ENCODE data around the gene KLK5. TPM values are rescaled to one million over a fixed set of nuclear protein-coding genes. Genes with fewer than 3 reads are reported as not detected.

The KLK5 gene
- total RNA-seq, 1 donor from 2014 or later: not detected

- TF ChIP-seq CTCF (IDR thresholded peaks at IDR 0.05; ENCODE audit: unreplicated experiment): no peak
- Mint-ChIP-seq H3K36me3 (ENCODE audit: low read depth, unreplicated experiment) (no peaks in the 10 kb centered on the region), H3K9me3 (ENCODE audit: unreplicated experiment) (no peaks in the 10 kb centered on the region), H3K27ac (ENCODE audit: unreplicated experiment) (no peak overlapping the region), H3K4me3 (ENCODE audit: unreplicated experiment) (peak overlapping the region; percentile 51), H3K4me1 (ENCODE audit: unreplicated experiment) (peaks cover 4% of the 10 kb centered on the region), H3K27me3 (ENCODE audit: unreplicated experiment) (peaks cover 12% of the 10 kb centered on the region)
- DNase-seq (ENCODE audit: low spot score): peak; percentile 85
These were observed 43.4 kb downstream of the KLK5 start for GRCh38 chr19:50909240-50910070.

GRCh38 chr19:50908336-50908735 is 44.5 kb downstream of the KLK5 start:
- no peak for DNase-seq (ENCODE audit: low spot score)
- peaks cover 12% of the 10 kb centered on the region for H3K27me3 Mint-ChIP-seq (ENCODE audit: unreplicated experiment)

GRCh38 chr19:50906217-50906616 is 46.6 kb downstream of the KLK5 start:
- DNase-seq (ENCODE audit: low spot score): peak; percentile 58
- peaks cover 7% of the 10 kb centered on the region for H3K27me3 Mint-ChIP-seq (ENCODE audit: unreplicated experiment)
- peaks cover 4% of the 10 kb centered on the region for H3K4me1 Mint-ChIP-seq (ENCODE audit: unreplicated experiment)
- H3K4me3 Mint-ChIP-seq (ENCODE audit: unreplicated experiment): no peak overlapping the region
- H3K9me3 Mint-ChIP-seq (ENCODE audit: unreplicated experiment): no peaks in the 10 kb centered on the region
- TF ChIP-seq CTCF (IDR thresholded peaks at IDR 0.05; ENCODE audit: unreplicated experiment): peak; percentile 63
- no peaks in the 10 kb centered on the region for H3K36me3 Mint-ChIP-seq (ENCODE audit: low read depth, unreplicated experiment)
- H3K27ac Mint-ChIP-seq (ENCODE audit: unreplicated experiment): no peak overlapping the region

More at GRCh38 chr19:50908336-50908735, 44.5 kb downstream of the KLK5 start:
- Mint-ChIP-seq H3K27ac (ENCODE audit: unreplicated experiment) (no peak overlapping the region), H3K4me1 (ENCODE audit: unreplicated experiment) (peaks cover 4% of the 10 kb centered on the region), H3K4me3 (ENCODE audit: unreplicated experiment) (no peak overlapping the region), H3K9me3 (ENCODE audit: unreplicated experiment) (no peaks in the 10 kb centered on the region), H3K36me3 (ENCODE audit: low read depth, unreplicated experiment) (no peaks in the 10 kb centered on the region)
- no peak for TF ChIP-seq CTCF (IDR thresholded peaks at IDR 0.05; ENCODE audit: unreplicated experiment)

GRCh38 chr19:50902640-50903039 is 50.2 kb downstream of the KLK5 start:
- Mint-ChIP-seq H3K9me3 (ENCODE audit: unreplicated experiment) (no peaks in the 10 kb centered on the region), H3K4me1 (ENCODE audit: unreplicated experiment) (no peaks in the 10 kb centered on the region), H3K4me3 (ENCODE audit: unreplicated experiment) (no peak overlapping the region), H3K27me3 (ENCODE audit: unreplicated experiment) (peaks cover 1% of the 10 kb centered on the region), H3K27ac (ENCODE audit: unreplicated experiment) (no peak overlapping the region), H3K36me3 (ENCODE audit: low read depth, unreplicated experiment) (peaks cover 3% of the 10 kb centered on the region)
- no peak for TF ChIP-seq CTCF (IDR thresholded peaks at IDR 0.05; ENCODE audit: unreplicated experiment)
- DNase-seq (ENCODE audit: low spot score): no peak

- no peak for DNase-seq (ENCODE audit: low spot score)
- Mint-ChIP-seq H3K36me3 (ENCODE audit: low read depth, unreplicated experiment) (peaks cover 5% of the 10 kb centered on the region), H3K4me3 (ENCODE audit: unreplicated experiment) (no peak overlapping the region), H3K27ac (ENCODE audit: unreplicated experiment) (no peak overlapping the region), H3K27me3 (ENCODE audit: unreplicated experiment) (peaks cover 2% of the 10 kb centered on the region), H3K4me1 (ENCODE audit: unreplicated experiment) (no peaks in the 10 kb centered on the region), H3K9me3 (ENCODE audit: unreplicated experiment) (no peaks in the 10 kb centered on the region)
- no peak for TF ChIP-seq CTCF (IDR thresholded peaks at IDR 0.05; ENCODE audit: unreplicated experiment)
These were observed 53.3 kb downstream of the KLK5 start for GRCh38 chr19:50899569-50899968.
